GM19328 (cell line): Measurements from ENCODE around the gene GNB1.
"Not testable (repeated sequence)": the region's sequence is repeated elsewhere in the genome, so short reads cannot be mapped to it uniquely, and the experiment has no call there.

Experiments used
- ATAC-seq: cut with Tn5 transposase; IDR thresholded peaks from one replicate; pipeline ENCODE4 v1.9.1; 2021; ENCODE audit warnings: mild to moderate bottlenecking, moderate library complexity; ENCODE audit not compliant: unreplicated experiment

GNB1 gene

DNA sequence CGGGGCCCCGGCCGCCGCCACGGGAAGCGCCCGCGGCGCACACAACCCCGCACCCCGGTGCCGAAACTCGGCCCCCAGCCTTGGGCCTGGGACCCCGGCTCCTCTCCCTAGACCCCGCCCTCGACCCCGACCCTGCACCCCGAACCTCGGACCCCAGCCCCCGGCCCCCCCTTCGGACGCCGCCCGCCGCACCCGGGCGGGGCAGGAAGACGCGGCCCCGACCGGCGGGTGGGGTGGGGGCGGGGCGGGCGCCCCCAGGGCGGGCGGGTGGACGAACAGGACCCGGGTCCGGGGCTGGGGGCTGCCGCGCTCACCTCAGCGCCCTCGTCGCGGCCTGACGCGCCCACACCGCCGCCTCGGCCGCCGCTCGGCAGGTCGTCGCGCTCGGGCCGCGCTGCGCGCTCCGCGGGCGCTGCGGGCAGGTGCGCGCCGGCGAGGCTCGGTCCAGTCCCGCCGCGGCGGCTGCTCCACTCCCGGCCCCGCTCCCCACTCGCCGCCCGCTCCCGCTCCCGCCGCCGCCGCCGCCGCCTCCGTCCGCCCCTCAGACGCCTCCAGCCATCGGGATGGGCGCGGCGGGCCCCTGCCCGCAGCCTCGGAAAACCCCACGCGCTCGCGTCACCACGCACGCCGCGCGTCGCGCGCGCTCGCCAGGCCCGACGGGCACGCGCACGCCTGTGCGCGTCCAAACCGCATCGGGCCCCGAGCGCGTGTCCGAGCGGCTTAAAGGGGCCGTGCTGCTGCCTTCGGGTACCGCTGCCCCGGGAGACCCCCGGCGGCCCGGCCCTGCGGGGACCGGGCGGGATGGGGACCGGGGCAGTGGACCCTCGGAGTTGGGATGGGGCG lies at the start of gene GNB1:
TSS of gene GNB1 (minus strand) at position 582 of the 843 bp plus-strand sequence. CDS start 65,634 bp downstream, outside the sequence.
- ATAC-seq: peak; percentile 79

DNA sequence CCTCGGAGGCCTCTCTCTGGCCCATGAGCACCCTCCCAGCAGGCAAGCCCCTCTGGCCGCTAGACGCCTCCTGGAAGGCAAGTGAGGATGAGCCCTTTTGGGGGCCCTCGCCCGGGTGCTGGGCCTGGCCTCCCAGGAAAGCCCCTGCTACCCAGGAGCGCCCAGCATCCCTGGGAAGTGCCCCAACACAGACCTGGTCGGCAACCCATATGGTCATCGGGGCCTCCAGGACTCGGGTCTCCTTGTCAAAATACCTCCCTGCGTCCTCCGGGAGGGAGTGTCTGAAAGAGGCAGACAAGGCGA lies 49.2 kb upstream of the GNB1 start:
- ATAC-seq: no peak

DNA sequence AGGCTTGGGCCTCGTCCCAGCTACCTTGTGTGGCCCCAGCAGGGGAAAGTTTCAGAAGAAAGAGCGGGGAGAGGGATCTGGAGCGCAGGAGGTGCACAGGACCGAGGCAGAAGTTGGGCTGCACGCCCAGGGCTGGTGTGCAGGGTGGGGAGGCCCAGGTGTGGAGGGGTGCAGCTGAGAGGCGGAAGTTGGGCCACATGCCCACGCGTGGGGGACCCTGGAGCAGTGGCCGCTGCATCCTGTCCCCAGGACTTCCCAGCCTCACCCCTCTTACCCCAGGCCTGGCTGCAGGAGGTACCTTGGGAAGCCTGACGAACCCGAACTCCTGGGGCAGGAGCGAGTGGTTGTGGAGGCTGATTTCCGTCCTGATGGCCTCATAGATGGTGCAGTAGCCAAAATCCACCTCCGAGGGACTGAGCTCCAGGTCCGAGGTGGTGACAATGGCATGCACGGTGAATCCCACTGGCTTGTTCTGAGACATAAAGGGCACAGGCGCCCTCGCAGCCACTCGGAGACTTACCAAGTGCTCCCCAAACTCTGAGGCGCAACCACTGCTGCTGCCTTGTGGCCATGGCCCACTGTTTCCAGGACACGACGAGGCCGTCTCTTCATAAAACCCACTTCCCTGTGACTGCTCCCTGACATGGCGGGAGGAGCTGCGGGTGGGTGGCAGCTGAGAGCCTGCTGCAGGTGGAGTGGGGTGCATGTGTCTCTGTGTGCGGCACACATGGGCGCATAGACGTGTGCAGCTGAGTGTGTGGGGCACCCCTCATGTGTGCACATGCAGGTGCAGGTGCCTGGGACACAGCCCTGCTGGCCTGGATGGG lies 48.6 kb upstream of the GNB1 start:
- no peak for ATAC-seq

DNA sequence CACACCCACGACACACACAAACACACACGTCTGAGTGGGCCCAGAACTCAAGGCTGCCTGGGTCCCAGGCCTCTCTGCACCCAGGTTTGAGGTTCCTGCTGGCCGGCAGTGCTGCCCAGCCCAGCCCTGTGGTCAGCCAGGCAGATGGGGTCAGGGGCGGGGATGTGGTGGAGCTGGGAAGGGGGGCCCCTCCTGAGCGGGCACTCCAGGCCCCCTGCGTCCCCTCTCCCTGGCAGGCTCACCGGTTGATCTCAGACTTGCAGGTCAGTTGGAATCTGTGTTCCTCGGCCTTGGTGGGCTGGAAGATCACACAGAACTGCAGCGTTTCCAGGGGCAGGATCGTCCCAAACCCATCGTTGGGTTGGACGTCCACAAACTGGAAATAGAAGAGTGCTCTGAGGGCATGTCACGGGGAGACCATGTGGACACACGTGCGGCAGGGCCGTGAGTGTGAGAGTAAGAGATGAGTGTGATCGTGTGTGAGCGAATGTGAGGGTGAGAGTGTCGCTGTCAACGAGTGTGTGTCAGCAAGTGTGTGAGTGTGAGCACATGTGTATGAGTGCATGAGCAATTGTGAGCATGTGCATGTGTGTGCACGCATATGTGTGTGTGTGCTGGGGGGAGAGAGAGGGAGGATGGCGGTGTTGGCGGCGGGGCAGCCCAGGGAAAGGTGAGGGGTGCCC lies 47.9 kb upstream of the GNB1 start:
- no peak for ATAC-seq

DNA sequence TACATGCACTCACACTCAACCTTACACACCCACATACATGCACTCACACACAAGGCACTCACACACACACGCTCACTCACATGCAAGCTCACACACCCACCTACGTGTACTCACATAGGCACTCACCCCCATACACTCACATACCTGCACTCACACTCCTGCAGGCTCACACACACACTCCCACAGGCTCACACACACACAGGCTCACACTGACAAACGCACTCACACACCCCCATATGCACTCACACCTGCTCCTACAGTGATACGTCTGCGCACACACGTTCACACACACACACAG lies 47.3 kb upstream of the GNB1 start:
- no peak for ATAC-seq

DNA sequence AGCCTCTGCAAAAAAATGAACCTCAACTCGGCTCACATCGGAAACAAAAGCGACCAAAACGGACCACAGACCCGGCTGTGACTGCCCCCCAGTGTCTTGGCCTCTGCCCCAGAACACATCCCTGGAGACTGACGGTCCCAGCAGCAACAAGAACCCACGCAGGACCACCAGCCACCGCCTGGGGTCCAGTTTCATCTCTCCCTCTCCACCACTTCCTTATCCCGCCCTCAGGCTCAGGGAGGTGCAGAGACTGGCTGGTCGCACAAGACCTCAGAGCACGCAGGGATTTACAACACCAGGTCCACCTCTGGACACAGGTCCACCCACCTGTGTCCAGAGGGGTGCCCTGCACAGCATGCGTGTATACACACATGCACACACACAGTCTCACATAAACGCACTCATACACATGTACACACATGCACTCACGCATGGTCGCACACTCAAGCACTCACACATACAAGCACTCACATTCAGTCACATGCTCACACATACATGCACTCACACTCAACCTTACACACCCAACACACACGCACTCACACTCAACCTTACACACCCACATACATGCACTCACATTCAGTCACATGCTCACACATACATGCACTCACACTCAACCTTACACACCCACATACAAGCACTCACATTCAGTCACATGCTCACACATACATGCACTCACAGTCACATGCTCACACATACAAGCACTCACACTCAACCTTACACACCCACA lies 46.8 kb upstream of the GNB1 start:
- no peak for ATAC-seq

DNA sequence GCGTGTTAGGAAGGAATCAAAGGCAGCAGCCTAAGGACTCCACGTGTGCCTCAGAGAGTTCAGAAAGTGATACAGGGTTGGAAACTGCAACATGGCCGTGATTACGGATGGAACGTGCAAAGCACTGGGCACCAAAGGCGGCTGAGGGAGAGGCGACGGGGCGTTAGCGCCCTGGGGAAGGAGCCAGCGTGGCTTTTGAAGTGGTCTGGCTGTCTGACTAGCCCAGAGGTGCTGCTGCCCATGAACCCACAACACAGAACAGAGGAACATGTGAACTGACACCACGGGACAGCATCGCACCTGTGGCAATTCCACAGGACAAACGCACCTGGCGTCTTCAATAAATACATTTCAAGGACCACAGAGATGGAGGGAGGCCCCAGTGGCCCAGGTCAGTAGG lies 46.2 kb upstream of the GNB1 start:
- no peak for ATAC-seq

DNA sequence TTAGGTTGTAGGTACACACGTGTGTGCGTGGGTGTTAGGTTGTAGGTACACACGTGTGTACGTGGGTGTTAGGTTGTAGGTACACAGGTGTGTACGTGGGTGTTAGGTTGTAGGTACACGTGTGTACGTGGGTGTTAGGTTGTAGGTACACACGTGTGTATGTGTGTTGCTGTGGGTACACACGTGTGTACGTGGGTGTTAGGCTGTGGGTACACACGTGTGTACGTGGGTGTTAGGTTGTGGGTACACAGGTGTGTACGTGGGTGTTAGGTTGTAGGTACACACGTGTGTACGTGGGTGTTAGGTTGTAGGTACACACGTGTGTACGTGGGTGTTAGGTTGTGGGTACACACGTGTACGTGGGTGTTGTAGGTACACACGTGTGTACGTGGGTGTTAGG lies 44.0 kb upstream of the GNB1 start:
- not testable (repeated sequence) for ATAC-seq

DNA sequence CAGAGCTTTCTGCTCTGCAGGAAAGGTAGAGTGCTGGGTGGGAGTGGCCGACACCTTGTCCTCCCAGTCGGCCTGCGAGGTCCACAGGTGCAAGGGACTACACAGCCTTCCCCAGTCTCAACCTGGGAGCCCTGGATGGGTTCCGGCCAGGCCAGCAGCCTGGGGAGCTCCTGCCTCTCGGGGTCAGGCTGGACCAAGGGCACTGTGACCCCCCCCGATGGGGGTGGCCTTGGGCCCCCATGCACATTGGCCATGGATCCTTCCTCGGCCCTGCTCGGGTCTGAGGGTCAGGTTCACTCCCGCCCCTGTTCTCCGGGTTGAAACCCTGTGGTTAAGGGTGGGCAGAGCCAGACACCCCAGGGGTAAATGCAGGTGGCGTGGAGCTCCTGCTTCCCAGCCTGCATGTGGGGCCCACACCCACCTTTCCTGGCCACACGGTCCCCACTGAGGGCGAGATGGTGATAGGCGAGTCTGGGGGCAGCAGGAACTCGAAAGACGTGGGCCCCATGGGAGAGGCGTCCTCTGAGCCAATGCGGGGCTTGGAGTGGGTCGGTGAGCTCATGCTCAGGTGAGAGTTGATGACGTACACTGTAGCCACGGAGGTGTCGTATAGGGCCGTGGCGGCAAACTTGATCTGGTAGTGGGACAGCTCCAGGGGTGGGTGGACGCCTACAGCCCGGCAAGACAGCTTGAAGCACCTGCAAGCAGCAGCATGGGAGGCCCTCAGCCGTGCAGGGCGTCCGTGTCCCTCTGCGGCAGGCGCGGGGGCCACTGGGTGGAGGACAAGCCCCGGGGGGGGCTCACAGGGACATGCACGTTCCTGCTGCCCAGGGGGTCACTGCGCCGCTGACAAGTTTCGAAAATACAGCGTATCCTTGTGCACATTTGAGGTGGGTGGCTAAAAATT lies 39.0 kb upstream of the GNB1 start:
- ATAC-seq: no peak

DNA sequence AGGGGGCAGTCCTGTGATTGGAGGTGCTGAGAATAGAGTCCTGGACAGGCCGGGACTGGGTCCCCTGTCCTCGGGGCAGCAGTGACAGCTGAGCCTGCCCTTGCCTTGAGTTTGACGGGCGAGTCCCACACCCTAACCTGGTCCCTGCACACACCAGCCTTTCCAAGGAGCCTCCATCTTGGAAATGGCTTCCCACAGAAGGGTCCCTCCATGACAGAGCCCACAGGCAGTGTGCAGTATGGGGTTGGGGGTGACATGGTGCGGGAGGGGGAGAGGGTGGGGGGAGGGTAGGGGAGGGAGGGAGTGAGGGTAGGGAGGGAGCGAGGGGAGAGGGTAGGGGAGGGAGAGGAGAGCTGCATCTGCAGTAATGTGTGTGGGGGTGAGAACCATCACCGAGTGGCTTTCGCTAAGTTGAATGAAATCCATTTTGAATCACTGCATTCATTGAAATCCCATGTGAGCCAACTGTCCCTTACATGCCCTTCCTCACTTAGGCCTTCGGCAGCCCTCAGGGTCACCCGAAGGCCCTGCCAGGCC lies 38.3 kb upstream of the GNB1 start:
- no peak for ATAC-seq

DNA sequence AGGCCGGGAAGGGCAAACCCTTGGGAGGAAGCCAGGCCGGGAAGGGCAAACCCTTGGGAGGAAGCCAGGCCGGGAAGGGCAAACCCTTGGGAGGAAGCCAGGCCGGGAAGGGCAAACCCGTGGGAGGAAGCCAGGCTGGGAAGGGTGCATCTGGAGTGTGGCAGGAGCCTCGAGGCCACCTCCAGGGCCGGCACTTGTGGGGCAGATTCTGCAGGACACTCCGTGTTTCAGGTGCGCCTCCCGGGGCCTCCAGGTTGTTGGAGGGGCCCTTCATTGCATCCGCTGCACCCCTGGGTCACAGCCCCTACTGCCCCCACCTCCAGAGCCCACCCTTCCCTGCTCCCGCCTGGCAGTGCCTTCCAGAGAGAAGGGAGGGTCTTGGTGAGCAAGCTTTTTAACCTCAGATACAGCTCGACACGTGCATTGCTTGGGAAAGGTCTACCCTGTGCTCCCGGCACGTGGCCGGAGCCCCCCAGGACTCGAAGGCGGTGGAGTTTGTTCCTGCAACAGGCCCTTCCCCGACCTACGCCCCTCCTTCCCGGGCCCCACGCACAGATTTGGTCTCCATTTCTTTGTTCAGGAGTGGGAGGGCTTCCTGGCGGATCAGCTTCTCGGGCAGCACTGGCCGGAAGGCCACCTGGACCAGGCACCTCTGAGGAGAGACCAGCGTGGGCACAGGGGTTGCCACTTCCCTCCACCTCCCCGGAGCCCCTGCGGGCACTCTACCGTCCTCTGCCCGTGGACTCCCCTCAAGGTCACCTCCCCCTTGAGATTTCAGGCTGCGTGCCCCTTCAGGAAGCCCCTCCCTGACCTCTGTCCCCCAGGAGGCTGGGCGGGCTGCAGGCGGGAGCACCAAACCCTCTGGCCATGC lies 37.6 kb upstream of the GNB1 start:
- ATAC-seq: no peak

DNA sequence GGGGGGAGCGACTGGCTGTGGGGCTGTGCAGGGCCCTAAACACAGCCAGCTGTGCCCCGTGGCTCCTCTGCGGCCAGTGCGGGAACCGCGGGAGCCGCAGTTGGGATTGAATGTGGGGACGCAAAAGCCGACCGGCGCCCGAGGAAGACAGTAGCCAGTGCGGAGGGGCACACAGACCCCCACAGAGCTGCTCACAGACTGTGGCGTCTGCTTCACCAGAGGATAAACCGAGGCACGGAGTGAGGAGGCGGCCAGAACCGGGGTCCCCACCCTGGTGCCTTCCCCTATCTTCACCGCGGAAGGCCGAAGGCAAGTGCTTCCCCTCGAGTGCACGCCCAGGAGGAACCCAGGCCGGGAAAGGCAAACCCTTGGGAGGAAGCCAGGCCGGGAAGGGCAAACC lies 36.9 kb upstream of the GNB1 start:
- ATAC-seq: no peak

DNA sequence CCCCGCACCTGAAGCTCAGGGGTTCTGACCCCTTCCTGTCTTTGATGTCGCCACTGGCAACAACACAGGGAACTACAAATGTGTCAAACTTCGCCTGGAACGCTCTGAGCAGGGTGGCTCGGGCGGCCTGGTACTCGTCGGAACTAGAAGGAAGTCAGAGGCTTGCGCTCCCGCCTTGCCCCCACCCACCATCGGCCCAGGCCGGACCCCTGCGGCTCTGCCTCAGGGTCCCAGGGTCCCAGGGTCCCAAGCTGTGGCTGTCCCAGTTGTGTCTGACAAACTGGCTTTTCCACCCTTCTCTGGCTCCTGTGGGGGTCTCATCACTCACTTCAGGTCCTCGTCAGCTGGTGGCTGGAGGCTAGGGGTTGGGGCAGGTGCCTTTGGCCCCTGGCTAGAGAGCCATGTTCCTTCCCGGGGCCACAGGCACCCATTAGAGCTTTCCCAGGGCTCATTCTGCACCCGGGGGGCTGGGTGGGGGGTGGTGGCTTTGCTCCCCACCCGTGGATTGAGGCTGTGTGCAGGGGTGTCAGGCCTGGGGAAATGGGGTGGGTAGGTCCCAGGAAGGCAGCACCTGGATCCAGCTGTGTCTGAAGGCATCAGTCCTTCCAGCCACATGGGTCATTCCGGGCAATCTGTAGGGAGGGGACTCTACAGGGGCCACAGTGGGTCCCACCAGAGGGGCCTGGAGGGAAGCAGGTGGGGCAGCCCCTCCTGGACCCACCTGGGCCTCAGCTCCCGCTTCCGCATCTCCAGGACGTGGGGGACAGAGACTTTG lies 36.2 kb upstream of the GNB1 start:
- no peak for ATAC-seq

DNA sequence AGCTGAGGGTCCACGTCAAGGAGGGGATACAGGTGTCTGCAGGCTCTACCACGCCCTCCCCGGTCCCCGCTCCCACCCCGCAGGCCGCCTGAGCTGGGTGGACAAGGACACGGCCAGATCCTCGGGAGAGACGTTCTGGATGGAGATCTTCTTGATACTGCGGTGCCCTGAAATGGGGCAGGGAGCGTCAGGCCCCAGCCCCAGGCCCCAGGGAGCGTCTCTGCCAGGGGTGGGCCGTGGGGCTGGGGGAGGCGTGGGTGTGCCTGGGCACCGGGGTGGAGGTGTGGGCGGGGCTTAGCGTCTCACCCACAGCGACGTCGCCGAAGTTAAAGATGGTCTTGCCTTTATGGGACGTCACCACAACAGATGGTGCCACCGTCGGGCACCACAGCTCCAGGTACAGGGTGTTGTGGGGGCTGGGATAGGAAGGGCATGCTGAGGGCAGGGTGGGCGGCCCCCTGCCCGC lies 35.5 kb upstream of the GNB1 start:
- ATAC-seq: no peak

DNA sequence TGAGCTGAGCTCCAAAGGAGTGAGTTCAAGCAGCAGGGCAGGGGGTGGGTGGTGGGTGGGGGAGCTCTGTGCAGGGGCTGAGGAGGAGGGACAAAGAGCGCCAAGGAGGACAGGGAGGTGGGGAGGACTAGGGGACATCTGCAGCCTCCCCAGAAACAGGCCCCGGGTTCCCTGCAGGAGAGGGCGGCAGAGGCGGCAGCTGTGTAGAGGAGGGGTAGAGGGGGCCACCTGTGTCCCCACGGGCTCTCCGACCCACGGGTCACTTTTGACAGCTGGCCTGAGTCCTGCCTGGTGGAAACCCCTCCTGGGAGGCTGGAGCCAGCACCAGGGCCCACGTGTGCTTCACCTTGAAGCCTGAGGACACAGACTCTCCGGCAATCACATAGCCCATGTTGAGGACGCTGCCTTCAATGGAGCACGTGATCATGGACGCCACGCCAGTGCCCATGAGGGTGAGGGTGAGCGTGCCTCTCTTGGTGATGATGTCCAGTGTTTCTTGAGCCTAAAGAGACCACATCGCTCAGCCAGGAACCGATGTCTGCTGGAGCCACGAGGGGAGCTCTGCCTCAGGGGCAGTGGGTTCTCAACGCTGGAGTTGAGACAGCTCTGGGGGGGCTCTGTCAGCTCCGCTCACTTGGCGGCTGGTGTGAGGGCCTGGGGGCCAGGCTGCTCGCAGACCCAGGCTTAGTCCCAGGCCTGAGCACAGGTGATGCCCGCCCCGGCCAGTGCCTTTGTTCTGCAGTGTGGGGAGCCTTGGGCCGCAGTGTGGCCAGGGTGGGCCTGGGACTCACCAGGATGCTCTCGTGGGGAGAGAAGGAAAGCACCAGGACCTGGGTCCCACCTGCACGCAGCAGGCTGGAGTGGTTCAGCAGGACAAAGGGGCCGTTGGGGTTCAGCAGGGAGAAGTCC lies 34.8 kb upstream of the GNB1 start:
- no peak for ATAC-seq

DNA sequence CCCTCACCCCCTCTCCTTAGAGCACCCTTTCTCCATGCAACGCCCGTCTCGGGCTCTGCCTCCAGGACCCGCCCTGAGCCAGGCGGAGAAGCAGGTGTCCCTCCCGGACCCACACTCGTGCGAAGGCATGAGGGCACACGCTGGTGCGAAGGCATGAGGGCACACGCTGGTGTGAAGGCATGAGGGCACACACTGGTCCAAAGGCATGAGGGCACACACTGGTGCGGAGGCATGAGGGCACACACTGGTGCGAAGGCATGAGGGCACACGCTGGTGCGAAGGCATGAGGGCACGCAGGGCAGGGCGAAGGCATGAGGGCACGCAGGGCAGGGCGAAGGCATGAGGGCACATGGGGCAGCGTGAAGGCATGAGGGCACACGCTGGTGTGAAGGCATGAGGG lies 34.0 kb upstream of the GNB1 start:
- no peak for ATAC-seq

DNA sequence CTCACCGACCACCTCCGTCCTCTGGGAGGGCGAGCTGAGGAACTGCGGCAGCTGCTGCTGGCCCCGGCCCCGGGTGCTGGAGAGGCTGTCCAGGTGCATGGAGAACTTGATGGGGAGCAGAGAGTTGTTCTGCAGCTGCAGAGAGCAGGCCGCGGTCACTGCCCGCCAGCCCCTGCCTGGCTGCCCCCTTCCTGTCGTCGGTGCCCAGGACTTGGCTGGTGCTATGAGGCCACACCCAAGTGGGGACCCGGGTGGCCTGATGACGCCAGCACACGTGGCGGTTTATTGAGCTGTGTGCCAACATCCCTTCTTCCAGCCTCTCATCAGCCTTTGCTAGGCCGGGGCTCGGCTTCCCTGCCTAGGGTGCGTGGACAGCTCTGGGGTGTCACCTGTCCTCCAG lies 33.5 kb upstream of the GNB1 start:
- ATAC-seq: no peak
